Brain microvascular endothelial cell (primary cell): ENCODE results near the gene HOXB13.

Experiments used
- DNase-seq: peaks from one replicate; pipeline ENCODE4 v3.0.0-alpha.2; 2020
- H3K27ac ChIP-seq: fragments of 250-450 bp; sonication (Bioruptor Pico); 2 replicates; pipeline ENCODE4 v1.5.1; 2020; ENCODE audit warnings: mild to moderate bottlenecking, moderate library complexity
- H3K27me3 ChIP-seq: fragments of 250-450 bp; sonication (Bioruptor Pico); replicated peaks from 2 replicates; pipeline ENCODE4 v1.5.1; 2020; ENCODE audit warnings: mild to moderate bottlenecking
- H3K36me3 ChIP-seq: fragments of 250-450 bp; sonication (Bioruptor Pico); replicated peaks from 2 replicates; pipeline ENCODE4 v1.5.1; 2020; ENCODE audit warnings: mild to moderate bottlenecking
- H3K4me3 ChIP-seq: 2 replicates; pipeline ENCODE4 v1.5.1; 2011; ENCODE audit warnings: low read depth, mild to moderate bottlenecking, control low read depth, low read length, moderate library complexity
- CTCF ChIP-seq: IDR thresholded peaks from 2 replicates; pipeline ENCODE4 v1.5.1; 2011; ENCODE audit warnings: low read depth, mild to moderate bottlenecking, moderate library complexity, low read length, control low read depth, inconsistent platforms; ENCODE audit errors: missing control alignments
- in situ Hi-C: cut with HindIII; loops from 2 replicates; pipeline ENCODE4 v1.10.0; 2017; ENCODE audit warnings: low sequenced_read_pairs, low pct_ligation_motif_present

HOXB13 gene

GRCh38 chr17:48767263-48767774 is 38.8 kb upstream of the HOXB13 start:
- Histone ChIP-seq H3K27me3 (peaks cover 5% of the 10 kb centered on the region), H3K36me3 (no peaks in the 10 kb centered on the region), H3K27ac (no peak overlapping the region), H3K4me3 (no peak overlapping the region)
- in situ Hi-C loops, result no loop called here
- peak; percentile 2 for TF ChIP-seq CTCF
- no peak for DNase-seq

- no peak overlapping the region for H3K27ac ChIP-seq
- H3K27me3 ChIP-seq, result peaks cover 29% of the 10 kb centered on the region
- in situ Hi-C loops, result no loop called here
- TF ChIP-seq CTCF, result no peak
- no peaks in the 10 kb centered on the region for H3K36me3 ChIP-seq
- no peak for DNase-seq
- no peak overlapping the region for H3K4me3 ChIP-seq
Observed at GRCh38 chr17:48761114-48761513, 32.6 kb upstream of the HOXB13 start.

- no peak overlapping the region for H3K4me3 ChIP-seq
- H3K27me3 ChIP-seq, result peaks cover 36% of the 10 kb centered on the region
- TF ChIP-seq CTCF, result no peak
- DNase-seq, result no peak
- H3K27ac ChIP-seq, result no peak overlapping the region
- in situ Hi-C loops, result no loop called here
- no peaks in the 10 kb centered on the region for H3K36me3 ChIP-seq
Observed at GRCh38 chr17:48760411-48760810, 31.9 kb upstream of the HOXB13 start.

GRCh38 chr17:48759288-48759687 is 30.7 kb upstream of the HOXB13 start:
- Histone ChIP-seq H3K36me3 (no peaks in the 10 kb centered on the region), H3K27ac (no peak overlapping the region), H3K27me3 (peaks cover 48% of the 10 kb centered on the region), H3K4me3 (no peak overlapping the region)
- no peak for TF ChIP-seq CTCF
- in situ Hi-C loops, result no loop called here
- no peak for DNase-seq

- peaks cover 64% of the 10 kb centered on the region for H3K27me3 ChIP-seq
- in situ Hi-C loops, result no loop called here
- no peak for TF ChIP-seq CTCF
- no peaks in the 10 kb centered on the region for H3K36me3 ChIP-seq
- no peak overlapping the region for H3K4me3 ChIP-seq
- no peak overlapping the region for H3K27ac ChIP-seq
- DNase-seq, result no peak
Observed at GRCh38 chr17:48757524-48757961, 29.0 kb upstream of the HOXB13 start.

GRCh38 chr17:48756830-48757251 is 28.3 kb upstream of the HOXB13 start:
- no peak overlapping the region for H3K27ac ChIP-seq
- no peak overlapping the region for H3K4me3 ChIP-seq
- no peak for DNase-seq
- H3K36me3 ChIP-seq, result no peaks in the 10 kb centered on the region
- no peak for TF ChIP-seq CTCF
- H3K27me3 ChIP-seq, result peaks cover 66% of the 10 kb centered on the region
- in situ Hi-C loops, result no loop called here
